Measurements from ENCODE around the gene EPHA6. TPM values are rescaled to one million over a fixed set of nuclear protein-coding genes. Genes with fewer than 3 reads are reported as not detected.

EPHA6 gene
- total RNA-seq, 4 donors from 2014 or later = 2.1 to 7.0 (median 5.8) TPM

- Histone ChIP-seq H3K9me3 (no peaks in the 10 kb centered on the region), H3K36me3 (no peaks in the 10 kb centered on the region), H3K4me3 (replicated peaks in 1 of 3) (no peak overlapping the region), H3K27me3 (no peaks in the 10 kb centered on the region), H3K4me1 (no peaks in the 10 kb centered on the region), H3K27ac (no peak overlapping the region)
- WGBS, 2 donors = 89 to 96% methylated on average over 5 of the region's 5 CpGs
- TF ChIP-seq CTCF (IDR thresholded peaks at IDR 0.05) = no peak
- no peak for TF ChIP-seq POLR2A (IDR thresholded peaks at IDR 0.05)
- DNase-seq = no peak
- intact Hi-C loops (cut with DNase I) = no loop called here
Observed at GRCh38 chr3:97665896-97666295, 851.5 kb downstream of the EPHA6 start.

- Histone ChIP-seq H3K27me3 (no peaks in the 10 kb centered on the region), H3K27ac (no peak overlapping the region), H3K36me3 (no peaks in the 10 kb centered on the region), H3K4me1 (no peaks in the 10 kb centered on the region), H3K9me3 (no peaks in the 10 kb centered on the region), H3K4me3 (replicated peaks in 1 of 3) (no peak overlapping the region)
- DNase-seq = no peak
- WGBS, 2 donors = 91 to 94% methylated on average over 4 of the region's 4 CpGs
- TF ChIP-seq POLR2A (IDR thresholded peaks at IDR 0.05) (no peak), CTCF (IDR thresholded peaks at IDR 0.05) (no peak)
- intact Hi-C loops (cut with DNase I) = no loop called here
Observed at GRCh38 chr3:97670952-97671351, 856.6 kb downstream of the EPHA6 start.

- no peaks in the 10 kb centered on the region for H3K9me3 ChIP-seq
- H3K27me3 ChIP-seq = no peaks in the 10 kb centered on the region
- no peak overlapping the region for H3K27ac ChIP-seq
- 95% methylated on average over 3 of the region's 3 CpGs for WGBS, 2 donors
- intact Hi-C loops (cut with DNase I) = no loop called here
- H3K36me3 ChIP-seq = no peaks in the 10 kb centered on the region
- no peaks in the 10 kb centered on the region for H3K4me1 ChIP-seq
- DNase-seq = no peak
- no peak overlapping the region for H3K4me3 ChIP-seq (replicated peaks in 1 of 3)
- no peak for TF ChIP-seq POLR2A (IDR thresholded peaks at IDR 0.05)
- no peak for TF ChIP-seq CTCF (IDR thresholded peaks at IDR 0.05)
Observed at GRCh38 chr3:97673357-97673997, 859.1 kb downstream of the EPHA6 start.

GRCh38 chr3:97674461-97674860 lies 860.1 kb downstream of the EPHA6 start:
- DNase-seq = no peak
- H3K27ac ChIP-seq = no peak overlapping the region
- H3K27me3 ChIP-seq = no peaks in the 10 kb centered on the region
- no peaks in the 10 kb centered on the region for H3K36me3 ChIP-seq
- no peaks in the 10 kb centered on the region for H3K9me3 ChIP-seq
- TF ChIP-seq POLR2A (IDR thresholded peaks at IDR 0.05) (no peak), CTCF (IDR thresholded peaks at IDR 0.05) (no peak)
- no peak overlapping the region for H3K4me3 ChIP-seq (replicated peaks in 1 of 3)
- H3K4me1 ChIP-seq = no peaks in the 10 kb centered on the region
- intact Hi-C loops (cut with DNase I) = no loop called here
- 75 to 89% methylated on average over 2 of the region's 2 CpGs for WGBS, 2 donors

- H3K4me3 ChIP-seq (replicated peaks in 1 of 3) = no peak overlapping the region
- no peaks in the 10 kb centered on the region for H3K36me3 ChIP-seq
- DNase-seq = no peak
- intact Hi-C loops (cut with DNase I) = no loop called here
- no peaks in the 10 kb centered on the region for H3K4me1 ChIP-seq
- H3K27me3 ChIP-seq = no peaks in the 10 kb centered on the region
- H3K27ac ChIP-seq = no peak overlapping the region
- TF ChIP-seq CTCF (IDR thresholded peaks at IDR 0.05) (no peak), POLR2A (IDR thresholded peaks at IDR 0.05) (no peak)
- no peaks in the 10 kb centered on the region for H3K9me3 ChIP-seq
Observed at GRCh38 chr3:97680210-97680609, 865.8 kb downstream of the EPHA6 start.
